Smooth muscle cell (in vitro differentiated cells): ENCODE measurements around the gene MEN1. TPM values are rescaled to one million over a fixed set of nuclear protein-coding genes. Genes with fewer than 3 reads are reported as not detected.

Experiments
- DNase-seq: peaks from one replicate; lab custom pipeline; 2025; ENCODE audit not compliant: unreplicated experiment; lab: John Stamatoyannopoulos, UW
- H2AFZ ChIP-seq: fragments of 200-600 bp; sonication (generic); 2 replicates; pipeline ENCODE4 v1.6.0; 2016; ENCODE audit warnings: antibody characterized with exemption, low read depth, mild to moderate bottlenecking
- H3F3A ChIP-seq: fragments of 200-600 bp; sonication (generic); 2 replicates; pipeline ENCODE4 v1.6.0; 2017; ENCODE audit warnings: antibody characterized with exemption, low read depth
- H3K27ac ChIP-seq: fragments of 200-600 bp; sonication (generic); 2 replicates; pipeline ENCODE4 v1.5.1; 2016; ENCODE audit warnings: low read depth, mild to moderate bottlenecking
- H3K27me3 ChIP-seq: fragments of 200-600 bp; sonication (generic); 2 replicates; pipeline ENCODE4 v1.6.1; 2016; ENCODE audit warnings: low read depth, mild to moderate bottlenecking
- H3K36me3 ChIP-seq: fragments of 200-600 bp; sonication (generic); 2 replicates; pipeline ENCODE4 v1.5.1; 2016; ENCODE audit warnings: low read depth
- H3K4me1 ChIP-seq: fragments of 200-600 bp; sonication (generic); 2 replicates; pipeline ENCODE4 v1.5.1; 2016; ENCODE audit warnings: low read depth
- H3K4me2 ChIP-seq: fragments of 200-600 bp; sonication (generic); 2 replicates; pipeline ENCODE4 v1.6.0; 2016; ENCODE audit warnings: mild to moderate bottlenecking
- H3K4me3 ChIP-seq: fragments of 200-600 bp; sonication (generic); 2 replicates; pipeline ENCODE4 v1.5.1; 2016; ENCODE audit warnings: mild to moderate bottlenecking
- H3K79me2 ChIP-seq: fragments of 200-600 bp; sonication (generic); 2 replicates; pipeline ENCODE4 v1.6.0; 2016; ENCODE audit warnings: low read depth, mild to moderate bottlenecking
- H3K9ac ChIP-seq: fragments of 200-600 bp; sonication (generic); 2 replicates; pipeline ENCODE4 v1.6.0; 2016; ENCODE audit warnings: low read depth
- H3K9me3 ChIP-seq: fragments of 200-600 bp; sonication (generic); replicated peaks from 2 replicates; pipeline ENCODE4 v1.5.1; 2016; ENCODE audit warnings: low read depth
- H4K20me1 ChIP-seq: fragments of 200-600 bp; sonication (generic); 2 replicates; pipeline ENCODE4 v1.6.0; 2016; ENCODE audit warnings: low read depth
- WGBS: methylation state at CpG from one replicate; pipeline ENCODE4 v1.1.7; 2016; ENCODE audit warnings: low lambda C conversion rate; 5-methylcytosine and 5-hydroxymethylcytosine counted together
- polyA plus RNA-seq: library from polyadenylated mRNA; unstranded; fragments of >200 nt; fragmentation: Nextera tagmentation; extraction: Ambion mirVana; gene quantifications from 2 replicates; pipeline ENCODE4 v1.2.1, GENCODE V29; 2016
- total RNA-seq: library from RNA; depleted of rRNA; stranded (reverse); fragments of >200 nt; gene quantifications from 2 replicates; pipeline ENCODE4 v1.2.3, GENCODE V29; 2014
- TF ChIP-seq, protein P1 (sequence below): fragments of 200-600 bp; sonication (generic); IDR thresholded peaks from 2 replicates; pipeline ENCODE4 v1.5.1; 2017; ENCODE audit warnings: borderline replicate concordance, mild to moderate bottlenecking, antibody characterized with exemption; ENCODE audit not compliant: insufficient read depth, poor library complexity, severe bottlenecking

The MEN1 gene
- total and polyA plus RNA-seq, 2 experiments from 2014 or later, result 11.6 to 37.3 TPM

GRCh38 chr11:64791781-64792291 lies 18.5 kb downstream of the MEN1 start:
- Histone ChIP-seq H3F3A (no peaks in the 10 kb centered on the region), H3K79me2 (no peaks in the 10 kb centered on the region), H3K9ac (no peak overlapping the region), H2AFZ (no peak overlapping the region), H3K4me3 (no peak overlapping the region), H3K27me3 (no peaks in the 10 kb centered on the region), H3K36me3 (no peaks in the 10 kb centered on the region), H3K9me3 (no peaks in the 10 kb centered on the region), H3K4me1 (no peaks in the 10 kb centered on the region), H3K27ac (no peak overlapping the region), H4K20me1 (no peaks in the 10 kb centered on the region), H3K4me2 (no peak overlapping the region)
- 95% methylated on average over 13 of the region's 14 CpGs for WGBS
- TF ChIP-seq, protein P1, sequence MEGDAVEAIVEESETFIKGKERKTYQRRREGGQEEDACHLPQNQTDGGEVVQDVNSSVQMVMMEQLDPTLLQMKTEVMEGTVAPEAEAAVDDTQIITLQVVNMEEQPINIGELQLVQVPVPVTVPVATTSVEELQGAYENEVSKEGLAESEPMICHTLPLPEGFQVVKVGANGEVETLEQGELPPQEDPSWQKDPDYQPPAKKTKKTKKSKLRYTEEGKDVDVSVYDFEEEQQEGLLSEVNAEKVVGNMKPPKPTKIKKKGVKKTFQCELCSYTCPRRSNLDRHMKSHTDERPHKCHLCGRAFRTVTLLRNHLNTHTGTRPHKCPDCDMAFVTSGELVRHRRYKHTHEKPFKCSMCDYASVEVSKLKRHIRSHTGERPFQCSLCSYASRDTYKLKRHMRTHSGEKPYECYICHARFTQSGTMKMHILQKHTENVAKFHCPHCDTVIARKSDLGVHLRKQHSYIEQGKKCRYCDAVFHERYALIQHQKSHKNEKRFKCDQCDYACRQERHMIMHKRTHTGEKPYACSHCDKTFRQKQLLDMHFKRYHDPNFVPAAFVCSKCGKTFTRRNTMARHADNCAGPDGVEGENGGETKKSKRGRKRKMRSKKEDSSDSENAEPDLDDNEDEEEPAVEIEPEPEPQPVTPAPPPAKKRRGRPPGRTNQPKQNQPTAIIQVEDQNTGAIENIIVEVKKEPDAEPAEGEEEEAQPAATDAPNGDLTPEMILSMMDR, result no peak
- no peak for DNase-seq

DNA sequence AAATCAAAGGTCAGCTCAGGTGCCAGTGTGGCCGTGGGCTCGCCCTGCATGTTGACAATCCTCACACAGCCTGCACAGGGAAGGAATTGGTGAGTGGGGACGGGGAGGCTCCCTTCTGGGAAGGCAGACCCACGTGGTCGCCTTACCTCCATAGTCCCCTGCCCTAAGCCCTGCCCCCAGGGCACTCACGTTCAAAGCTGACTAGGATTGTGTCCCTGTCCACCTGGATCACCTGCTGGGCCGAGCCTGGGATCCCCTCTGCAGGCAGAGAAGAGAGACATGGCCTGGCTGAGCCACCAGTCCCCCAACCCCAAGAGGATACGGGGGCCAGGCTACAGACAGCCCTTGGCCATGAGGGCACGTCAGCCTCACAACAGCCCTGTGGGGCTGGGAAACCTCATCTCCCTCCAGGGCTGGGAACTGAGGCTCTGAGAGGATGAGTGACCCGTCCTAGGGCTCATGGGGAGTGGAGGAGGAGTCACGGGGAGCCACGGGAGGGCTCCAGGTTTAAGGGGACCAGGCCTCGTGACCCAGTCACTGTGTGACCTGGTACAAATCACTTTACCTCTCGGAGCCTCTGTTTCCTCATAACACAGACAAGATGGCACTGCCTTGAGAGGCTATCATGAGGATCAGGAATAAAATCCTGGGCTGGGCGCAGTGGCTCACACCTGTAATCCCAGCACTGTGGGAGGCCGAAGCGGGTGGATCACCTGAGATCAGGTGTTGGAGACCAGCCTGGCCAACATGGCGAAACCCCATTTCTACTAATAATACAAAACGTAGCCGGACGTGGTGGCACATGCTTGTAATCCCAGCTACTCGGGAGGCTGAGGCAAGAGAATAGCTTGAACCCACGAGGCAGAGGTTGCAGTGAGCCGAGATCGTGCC lies 19.9 kb downstream of the MEN1 start:
- no peaks in the 10 kb centered on the region for H3K4me1 ChIP-seq
- no peaks in the 10 kb centered on the region for H3K36me3 ChIP-seq
- no peaks in the 10 kb centered on the region for H3F3A ChIP-seq
- H3K27me3 ChIP-seq, result no peaks in the 10 kb centered on the region
- H4K20me1 ChIP-seq, result no peaks in the 10 kb centered on the region
- H2AFZ ChIP-seq, result no peak overlapping the region
- H3K9me3 ChIP-seq, result no peaks in the 10 kb centered on the region
- no peak overlapping the region for H3K27ac ChIP-seq
- H3K9ac ChIP-seq, result no peak overlapping the region
- no peak for DNase-seq
- no peaks in the 10 kb centered on the region for H3K79me2 ChIP-seq
- TF ChIP-seq, protein P1, result no peak
- no peak overlapping the region for H3K4me3 ChIP-seq
- no peak overlapping the region for H3K4me2 ChIP-seq
- 95% methylated on average over 25 of the region's 25 CpGs for WGBS

- H3K9me3 ChIP-seq, result no peaks in the 10 kb centered on the region
- no peak for DNase-seq
- no peaks in the 10 kb centered on the region for H3K27me3 ChIP-seq
- H3K79me2 ChIP-seq, result no peaks in the 10 kb centered on the region
- no peak overlapping the region for H3K4me2 ChIP-seq
- WGBS, result 97% methylated on average over 15 of the region's 15 CpGs
- no peaks in the 10 kb centered on the region for H3K4me1 ChIP-seq
- H2AFZ ChIP-seq, result no peak overlapping the region
- H3K27ac ChIP-seq, result no peak overlapping the region
- no peak overlapping the region for H3K4me3 ChIP-seq
- H4K20me1 ChIP-seq, result no peaks in the 10 kb centered on the region
- no peaks in the 10 kb centered on the region for H3K36me3 ChIP-seq
- no peaks in the 10 kb centered on the region for H3F3A ChIP-seq
- H3K9ac ChIP-seq, result no peak overlapping the region
- TF ChIP-seq, protein P1, result no peak
These were observed 20.8 kb downstream of the MEN1 start for GRCh38 chr11:64789331-64790204.
